ENCODE results near the gene ZSCAN10.

The ZSCAN10 gene

DNA sequence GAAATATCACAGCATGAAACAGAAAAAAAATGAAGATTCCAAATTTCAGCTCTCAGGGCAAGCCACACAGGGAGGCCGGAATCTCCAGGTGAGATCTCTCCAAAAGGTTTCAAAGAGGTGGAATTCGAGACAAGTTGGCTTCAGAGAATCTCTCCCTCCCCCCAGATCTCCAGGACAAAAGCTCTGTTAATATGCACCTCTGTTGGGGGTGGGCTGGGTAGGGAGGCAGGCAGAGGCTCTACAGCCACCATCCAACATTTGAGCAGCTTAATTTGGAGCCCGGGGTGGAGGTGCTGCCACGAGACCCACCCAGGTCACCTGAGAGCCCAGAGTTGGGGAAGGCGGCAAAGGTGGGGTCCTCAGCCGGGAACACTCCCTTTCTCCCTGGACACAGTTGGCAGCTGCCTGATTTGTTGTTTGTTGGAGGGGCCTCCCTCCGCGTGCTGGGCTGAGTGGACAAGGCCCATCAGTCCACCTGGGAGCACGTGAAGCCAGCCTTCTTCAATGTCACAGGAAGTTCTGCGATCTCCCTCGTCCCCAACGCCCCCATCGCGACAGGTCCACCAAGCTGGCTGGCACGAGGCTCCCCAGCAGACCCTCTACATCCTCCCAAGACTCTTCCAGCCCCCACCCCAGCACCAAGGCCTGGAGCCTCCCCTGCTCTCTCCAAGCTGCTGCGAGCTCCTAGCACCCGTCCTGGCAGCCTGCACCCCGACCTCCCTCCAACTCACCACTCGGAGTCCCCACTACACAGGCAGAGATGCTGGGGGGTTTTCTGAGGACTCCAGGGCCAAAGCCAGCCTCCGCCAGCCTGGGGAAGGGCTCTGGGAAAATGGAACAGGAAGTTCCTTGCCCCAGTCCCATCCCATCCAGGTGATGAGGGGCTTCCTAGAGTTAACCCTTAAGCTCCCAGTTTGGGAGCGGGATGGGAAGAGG is at the start of gene ZSCAN10:
TSS of gene ZSCAN10 (minus strand) at position 836 of the 936 bp plus-strand sequence. CDS start 6,357 bp downstream, outside the sequence.
- TF ChIP-seq, protein P1, sequence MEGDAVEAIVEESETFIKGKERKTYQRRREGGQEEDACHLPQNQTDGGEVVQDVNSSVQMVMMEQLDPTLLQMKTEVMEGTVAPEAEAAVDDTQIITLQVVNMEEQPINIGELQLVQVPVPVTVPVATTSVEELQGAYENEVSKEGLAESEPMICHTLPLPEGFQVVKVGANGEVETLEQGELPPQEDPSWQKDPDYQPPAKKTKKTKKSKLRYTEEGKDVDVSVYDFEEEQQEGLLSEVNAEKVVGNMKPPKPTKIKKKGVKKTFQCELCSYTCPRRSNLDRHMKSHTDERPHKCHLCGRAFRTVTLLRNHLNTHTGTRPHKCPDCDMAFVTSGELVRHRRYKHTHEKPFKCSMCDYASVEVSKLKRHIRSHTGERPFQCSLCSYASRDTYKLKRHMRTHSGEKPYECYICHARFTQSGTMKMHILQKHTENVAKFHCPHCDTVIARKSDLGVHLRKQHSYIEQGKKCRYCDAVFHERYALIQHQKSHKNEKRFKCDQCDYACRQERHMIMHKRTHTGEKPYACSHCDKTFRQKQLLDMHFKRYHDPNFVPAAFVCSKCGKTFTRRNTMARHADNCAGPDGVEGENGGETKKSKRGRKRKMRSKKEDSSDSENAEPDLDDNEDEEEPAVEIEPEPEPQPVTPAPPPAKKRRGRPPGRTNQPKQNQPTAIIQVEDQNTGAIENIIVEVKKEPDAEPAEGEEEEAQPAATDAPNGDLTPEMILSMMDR (IDR thresholded peaks at IDR 0.05) = no peak
- no peak for TF ChIP-seq ZFX (IDR thresholded peaks at IDR 0.05; ENCODE audit: borderline replicate concordance)
- H3K27ac ChIP-seq = peak within 1 kb of the TSS; percentile 43

DNA sequence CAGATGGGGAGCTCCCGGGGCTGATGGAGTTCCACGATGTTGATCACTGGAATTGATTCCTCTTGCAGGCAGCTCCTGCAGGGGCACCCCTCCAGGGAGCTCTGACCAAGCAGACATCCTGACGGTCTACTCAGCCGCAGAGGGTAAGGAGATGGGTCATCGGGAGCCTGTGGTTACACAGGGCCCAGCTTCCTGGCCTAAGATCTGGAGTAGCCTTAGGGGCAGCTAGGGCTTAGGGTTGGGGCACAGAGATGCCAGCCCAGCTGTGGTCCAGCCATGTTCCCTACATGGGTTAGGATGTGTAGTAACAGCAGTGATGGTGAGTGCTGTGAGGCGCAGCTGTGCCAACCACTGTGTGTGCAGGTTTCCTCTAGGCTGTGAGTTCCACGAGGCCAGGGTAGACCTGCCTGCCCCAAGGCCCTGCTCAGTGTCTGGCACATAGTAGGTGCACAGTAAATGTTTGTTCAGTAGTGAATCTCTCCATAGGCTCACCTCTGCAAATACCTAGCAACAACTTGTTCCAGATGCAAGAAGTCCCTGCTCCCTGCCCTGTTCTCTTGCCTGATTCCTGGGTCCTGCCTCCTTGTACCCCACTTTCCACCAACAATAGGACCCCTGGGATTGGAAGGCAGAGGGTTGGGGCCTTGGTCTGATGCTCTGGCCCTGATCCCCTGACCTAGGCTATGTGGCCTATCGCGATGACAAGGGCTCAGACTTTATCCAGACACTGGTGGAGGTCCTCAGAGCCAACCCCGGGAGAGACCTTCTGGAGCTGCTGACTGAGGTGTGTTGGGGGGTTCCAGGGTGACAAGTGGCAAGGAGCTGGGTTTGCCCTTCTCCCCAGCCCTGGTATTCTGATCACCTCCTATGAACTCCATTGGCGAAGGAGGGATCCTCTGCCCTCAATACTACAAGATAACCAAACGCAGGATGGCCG is 49.4 kb upstream of the ZSCAN10 start:
- no peak overlapping the region for H3K27ac ChIP-seq
- TF ChIP-seq, protein P1 (IDR thresholded peaks at IDR 0.05) = no peak
- no peak for TF ChIP-seq ZFX (IDR thresholded peaks at IDR 0.05; ENCODE audit: borderline replicate concordance)

DNA sequence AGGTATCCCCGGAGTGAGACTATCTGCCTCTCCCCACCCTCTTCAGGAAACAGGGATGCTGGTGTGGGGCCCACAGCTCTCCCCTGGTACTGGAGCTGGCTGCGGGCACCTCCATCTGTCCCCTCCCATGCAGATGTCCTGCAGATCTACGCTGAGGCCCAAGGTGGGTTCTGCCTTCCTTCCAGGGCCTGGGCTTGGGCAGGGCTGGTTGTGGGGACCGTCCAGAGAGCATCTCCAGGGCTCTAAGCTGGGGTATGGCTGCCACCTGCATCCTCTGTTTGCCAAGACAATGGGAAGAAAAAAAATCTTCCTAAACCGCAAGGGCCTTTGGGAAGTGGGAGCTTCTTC is 48.6 kb upstream of the ZSCAN10 start:
- TF ChIP-seq, protein P1 (IDR thresholded peaks at IDR 0.05) = no peak
- TF ChIP-seq ZFX (IDR thresholded peaks at IDR 0.05; ENCODE audit: borderline replicate concordance) = no peak
- H3K27ac ChIP-seq = no peak overlapping the region

DNA sequence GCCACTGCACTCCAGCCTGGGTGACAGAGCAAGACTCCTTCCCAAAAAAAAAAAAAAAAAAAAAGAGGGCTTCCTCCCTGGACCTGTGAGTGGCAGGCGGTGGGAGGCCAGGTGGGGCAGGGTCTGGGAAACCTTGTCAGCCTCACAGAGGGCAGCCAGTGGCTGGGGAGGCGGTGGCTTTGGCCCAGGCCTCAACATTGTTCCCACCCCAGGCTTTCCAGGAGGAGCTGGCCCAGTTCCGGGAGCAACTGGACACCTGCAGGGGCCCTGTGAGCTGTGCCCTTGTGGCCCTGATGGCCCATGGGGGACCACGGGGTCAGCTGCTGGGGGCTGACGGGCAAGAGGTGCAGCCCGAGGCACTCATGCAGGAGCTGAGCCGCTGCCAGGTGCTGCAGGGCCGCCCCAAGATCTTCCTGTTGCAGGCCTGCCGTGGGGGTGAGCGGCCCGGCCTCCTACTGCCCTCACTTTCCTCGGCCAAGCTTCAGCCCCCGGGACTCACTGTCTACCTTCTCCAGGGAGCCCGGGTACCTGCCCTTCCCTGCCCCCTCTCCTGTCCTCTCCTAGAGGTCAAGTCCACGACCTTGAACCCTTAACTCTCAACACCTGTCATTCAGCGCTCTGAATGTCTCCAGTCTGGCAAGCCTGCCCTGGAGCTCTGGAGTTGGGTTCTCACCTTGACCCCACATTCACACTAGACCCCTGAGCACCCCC is 48.1 kb upstream of the ZSCAN10 start:
- TF ChIP-seq, protein P1 (IDR thresholded peaks at IDR 0.05) = no peak
- no peak for TF ChIP-seq ZFX (IDR thresholded peaks at IDR 0.05; ENCODE audit: borderline replicate concordance)
- H3K27ac ChIP-seq = no peak overlapping the region

DNA sequence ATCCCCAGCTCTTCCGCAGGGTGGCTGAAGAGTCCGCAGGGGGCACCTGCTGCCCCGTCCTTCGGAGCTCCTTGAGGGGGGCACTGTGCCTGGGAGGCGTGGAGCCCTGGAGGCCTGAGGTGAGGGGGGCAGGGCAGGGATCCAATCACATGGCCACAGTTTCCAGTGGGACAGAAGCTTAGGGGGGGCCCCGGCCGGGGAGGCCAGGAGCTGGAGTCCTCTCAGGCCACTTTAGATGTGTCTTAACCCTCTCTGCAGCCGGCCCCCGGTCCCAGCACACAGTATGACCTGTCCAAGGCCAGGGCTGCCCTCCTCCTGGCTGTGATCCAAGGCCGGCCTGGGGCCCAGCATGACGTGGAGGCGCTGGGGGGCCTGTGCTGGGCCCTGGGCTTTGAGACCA is 46.6 kb upstream of the ZSCAN10 start:
- no peak for TF ChIP-seq ZFX (IDR thresholded peaks at IDR 0.05; ENCODE audit: borderline replicate concordance)
- TF ChIP-seq, protein P1 (IDR thresholded peaks at IDR 0.05) = no peak
- H3K27ac ChIP-seq = no peak overlapping the region

DNA sequence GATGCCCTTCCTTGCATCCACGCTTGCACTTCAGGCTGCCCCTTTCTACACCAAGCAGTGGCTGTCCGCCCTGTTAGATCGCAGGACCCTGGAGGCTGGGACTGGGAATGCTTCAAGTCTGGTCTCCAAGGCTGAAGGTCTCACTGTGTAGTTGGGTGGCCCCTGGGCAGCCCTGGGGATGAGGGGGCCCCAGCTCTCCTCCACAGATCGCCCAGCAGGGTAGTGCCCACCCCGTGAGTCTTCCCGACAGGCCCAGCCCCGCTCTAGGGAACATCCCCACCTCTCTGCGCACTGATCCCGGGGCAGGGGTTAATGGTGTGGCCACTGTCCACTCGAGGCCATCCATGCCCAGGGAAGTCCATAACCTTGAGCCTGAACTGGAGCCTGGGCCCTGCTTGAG is 46.1 kb upstream of the ZSCAN10 start:
- TF ChIP-seq, protein P1 (IDR thresholded peaks at IDR 0.05) = no peak
- no peak for TF ChIP-seq ZFX (IDR thresholded peaks at IDR 0.05; ENCODE audit: borderline replicate concordance)
- H3K27ac ChIP-seq = no peak overlapping the region

Measured in 22Rv1 (cell line).